ENCODE measurements around the gene KRT23.
"Not testable (repeated sequence)": the region's sequence is repeated elsewhere in the genome, so short reads cannot be mapped to it uniquely, and the experiment has no call there.

The KRT23 gene

DNA sequence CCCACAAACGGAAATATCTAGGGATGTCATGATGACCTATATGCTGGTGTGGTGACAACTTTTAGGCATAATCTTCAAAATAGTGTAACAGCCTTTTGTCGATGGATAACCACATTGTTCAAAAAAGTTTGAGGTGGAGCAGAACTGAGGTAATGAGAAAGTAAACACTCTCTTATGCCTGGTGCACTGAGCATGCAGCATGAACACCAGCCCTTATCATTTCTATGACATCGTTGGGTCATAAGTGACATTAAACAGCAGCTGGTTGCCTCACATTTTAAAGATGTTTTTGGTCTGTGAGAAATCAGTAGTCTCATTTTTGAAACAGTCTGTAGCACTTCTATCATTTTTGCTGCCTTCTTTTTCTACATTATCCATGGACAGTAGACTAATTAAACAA lies 1.8 kb downstream of the KRT23 start:
- ChIA-PET CTCF (no interaction called here), POLR2A (ENCODE audit: low non-redundant PET) (no interaction called here)
- TF ChIP-seq, protein P1, sequence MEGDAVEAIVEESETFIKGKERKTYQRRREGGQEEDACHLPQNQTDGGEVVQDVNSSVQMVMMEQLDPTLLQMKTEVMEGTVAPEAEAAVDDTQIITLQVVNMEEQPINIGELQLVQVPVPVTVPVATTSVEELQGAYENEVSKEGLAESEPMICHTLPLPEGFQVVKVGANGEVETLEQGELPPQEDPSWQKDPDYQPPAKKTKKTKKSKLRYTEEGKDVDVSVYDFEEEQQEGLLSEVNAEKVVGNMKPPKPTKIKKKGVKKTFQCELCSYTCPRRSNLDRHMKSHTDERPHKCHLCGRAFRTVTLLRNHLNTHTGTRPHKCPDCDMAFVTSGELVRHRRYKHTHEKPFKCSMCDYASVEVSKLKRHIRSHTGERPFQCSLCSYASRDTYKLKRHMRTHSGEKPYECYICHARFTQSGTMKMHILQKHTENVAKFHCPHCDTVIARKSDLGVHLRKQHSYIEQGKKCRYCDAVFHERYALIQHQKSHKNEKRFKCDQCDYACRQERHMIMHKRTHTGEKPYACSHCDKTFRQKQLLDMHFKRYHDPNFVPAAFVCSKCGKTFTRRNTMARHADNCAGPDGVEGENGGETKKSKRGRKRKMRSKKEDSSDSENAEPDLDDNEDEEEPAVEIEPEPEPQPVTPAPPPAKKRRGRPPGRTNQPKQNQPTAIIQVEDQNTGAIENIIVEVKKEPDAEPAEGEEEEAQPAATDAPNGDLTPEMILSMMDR (conservative IDR thresholded peaks at IDR 0.05; ENCODE audit: low read depth): no peak
- DNase-seq (ENCODE audit: low spot score): no peak
- H3K27ac ChIP-seq: no peak overlapping the region

DNA sequence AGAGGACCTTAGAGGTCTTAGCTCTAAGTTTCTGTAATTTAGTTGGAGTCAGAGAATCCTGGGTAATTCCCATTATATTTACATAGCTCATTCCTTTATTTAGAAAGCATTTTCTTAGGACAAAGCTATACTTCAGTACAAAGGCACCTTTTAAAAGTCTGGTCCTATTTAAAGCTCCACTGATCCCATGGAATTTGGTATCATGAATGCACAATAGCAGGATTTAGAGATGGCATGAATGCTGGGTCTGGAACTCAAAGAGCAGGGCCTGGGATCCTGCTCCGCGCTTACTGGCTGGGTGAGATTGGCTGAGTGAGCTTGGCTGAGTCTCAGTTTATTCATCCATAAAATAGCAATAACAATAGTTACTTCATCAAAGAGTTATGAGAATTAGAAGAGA lies 4.8 kb downstream of the KRT23 start:
- DNase-seq (ENCODE audit: low spot score): no peak
- TF ChIP-seq, protein P1 (conservative IDR thresholded peaks at IDR 0.05; ENCODE audit: low read depth): no peak
- CTCF ChIA-PET: interaction anchor here (0.6 to 0.8 kb wide), 2 partner anchors 20 to 389 kb away, joined by 3 to 4 read pairs; no protein-coding TSS in a partner anchor
- POLR2A ChIA-PET (ENCODE audit: low non-redundant PET): no interaction called here
- H3K27ac ChIP-seq: no peak overlapping the region

DNA sequence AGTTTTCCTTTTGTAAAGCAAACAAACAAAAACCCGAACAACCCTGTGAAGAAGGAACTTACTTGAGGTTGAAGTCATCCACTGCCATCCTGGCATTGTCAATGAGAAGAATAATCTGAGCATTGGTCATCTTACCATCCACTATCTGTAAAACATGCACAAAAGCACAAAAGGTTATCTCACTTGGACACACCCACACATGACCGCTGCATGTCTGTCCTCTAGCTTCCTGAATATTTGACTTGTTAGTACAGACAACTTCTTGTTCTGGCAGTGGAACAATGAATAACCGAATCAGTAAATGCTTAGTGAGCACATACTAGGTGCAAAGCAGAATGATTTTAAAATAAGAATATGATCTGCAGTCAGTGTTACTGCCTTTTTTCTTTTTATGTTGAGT lies 6.1 kb downstream of the KRT23 start:
- H3K27ac ChIP-seq: no peak overlapping the region
- TF ChIP-seq, protein P1 (conservative IDR thresholded peaks at IDR 0.05; ENCODE audit: low read depth): no peak
- ChIA-PET POLR2A (ENCODE audit: low non-redundant PET) (no interaction called here), CTCF (no interaction called here)
- no peak for DNase-seq (ENCODE audit: low spot score)

DNA sequence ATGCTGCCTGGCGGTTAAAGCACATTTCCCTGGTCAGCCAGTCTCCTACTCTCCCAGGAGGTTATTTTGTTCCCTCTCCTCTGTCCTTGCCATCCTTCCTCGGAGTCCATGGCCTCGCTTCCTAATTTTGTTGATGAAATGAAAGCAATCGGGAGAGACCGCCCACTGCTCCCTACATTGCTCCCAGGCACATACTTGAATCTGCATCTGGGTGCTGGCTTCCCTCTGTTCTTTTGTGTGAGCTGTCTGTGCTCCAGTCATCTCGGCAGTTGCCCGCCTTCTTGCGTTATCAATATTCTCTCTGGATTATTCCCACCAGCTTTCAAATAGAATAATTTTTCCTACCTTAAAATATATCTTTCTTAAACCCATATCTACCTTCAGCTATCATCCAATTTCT lies 11.1 kb downstream of the KRT23 start:
- ChIA-PET POLR2A (ENCODE audit: low non-redundant PET) (no interaction called here), CTCF (interaction anchor here (0.6 kb wide), 1 partner anchor 17 kb away, joined by 3 read pairs; no protein-coding TSS in a partner anchor)
- TF ChIP-seq, protein P1 (conservative IDR thresholded peaks at IDR 0.05; ENCODE audit: low read depth): no peak
- no peak for DNase-seq (ENCODE audit: low spot score)
- H3K27ac ChIP-seq: no peak overlapping the region

DNA sequence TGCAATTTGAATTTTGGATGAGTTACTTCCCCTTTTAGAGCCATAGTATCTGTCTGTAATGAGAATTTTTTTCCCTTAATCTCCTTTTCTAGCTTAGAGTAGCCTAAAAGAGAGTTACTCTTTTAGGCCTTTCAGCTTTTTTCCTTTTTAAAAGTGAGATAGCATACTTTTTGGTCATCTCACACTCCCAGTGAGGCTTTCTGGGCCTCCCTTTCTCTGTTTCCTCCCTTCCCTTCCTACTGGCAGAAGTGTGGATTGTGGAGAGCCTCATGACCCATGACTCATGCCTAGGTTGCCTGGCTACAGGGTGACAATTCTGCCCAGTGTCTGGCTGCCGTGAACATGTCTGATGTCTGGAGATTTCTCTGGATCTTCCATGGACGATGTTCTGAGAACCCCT lies 15.2 kb downstream of the KRT23 start:
- DNase-seq (ENCODE audit: low spot score): peak; percentile 56
- no peak overlapping the region for H3K27ac ChIP-seq
- ChIA-PET CTCF (interaction anchor here (0.9 kb wide), 1 partner anchor 400 kb away, joined by 4 read pairs; no protein-coding TSS in a partner anchor), POLR2A (ENCODE audit: low non-redundant PET) (no interaction called here)
- TF ChIP-seq, protein P1 (conservative IDR thresholded peaks at IDR 0.05; ENCODE audit: low read depth): no peak

DNA sequence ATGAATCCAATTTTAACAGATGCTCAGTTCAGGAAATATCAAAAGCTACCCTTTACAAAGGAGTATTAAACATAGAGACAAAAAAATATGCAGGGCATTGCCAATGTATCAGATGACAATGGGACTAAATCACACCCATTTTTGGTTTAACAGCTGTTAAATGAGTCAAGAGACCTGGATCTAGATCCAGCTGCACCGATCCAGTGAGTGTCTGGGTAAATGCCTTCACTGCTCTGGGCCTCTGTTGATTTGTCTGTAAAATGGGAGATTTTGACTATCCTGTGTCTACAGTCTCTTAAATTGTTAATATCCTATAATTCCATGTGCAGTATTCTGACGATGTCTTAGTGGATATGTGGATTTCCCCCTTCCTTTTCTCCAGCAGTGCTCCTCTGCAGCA lies 16.4 kb downstream of the KRT23 start:
- H3K27ac ChIP-seq: no peak overlapping the region
- POLR2A ChIA-PET (ENCODE audit: low non-redundant PET): no interaction called here
- TF ChIP-seq, protein P1 (conservative IDR thresholded peaks at IDR 0.05; ENCODE audit: low read depth): no peak
- no peak for DNase-seq (ENCODE audit: low spot score)
- CTCF ChIA-PET: interaction anchor here (0.7 kb wide), 2 partner anchors 235 to 656 kb away, joined by 3 to 6 read pairs; no protein-coding TSS in a partner anchor

DNA sequence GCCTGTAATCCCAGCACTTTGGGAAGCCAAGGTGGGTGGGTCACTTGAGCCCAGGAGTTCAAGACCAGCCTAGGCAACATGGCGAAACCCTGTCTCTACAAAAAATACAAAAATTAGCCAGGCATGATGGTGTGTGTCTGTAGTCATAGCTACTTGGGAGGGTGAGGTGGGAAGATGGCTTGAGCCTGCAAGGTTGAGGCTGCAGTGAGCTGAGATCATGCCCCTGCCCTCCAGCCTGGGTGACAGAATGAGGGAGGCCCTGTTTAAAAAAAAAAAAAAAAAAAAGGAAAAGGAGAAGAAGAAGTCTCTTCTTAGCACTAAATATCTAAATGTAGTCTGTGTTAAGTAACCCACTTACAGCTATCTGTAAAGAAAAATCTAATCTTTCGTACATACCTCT lies 20.3 kb downstream of the KRT23 start:
- DNase-seq (ENCODE audit: low spot score); POLR2A ChIA-PET (ENCODE audit: low non-redundant PET); H3K27ac ChIP-seq: not testable (repeated sequence)
- CTCF ChIA-PET: interaction anchor here (0.9 kb wide), 1 partner anchor 12 kb away, joined by 3 read pairs; no protein-coding TSS in a partner anchor
